Activated CD4-positive, alpha-beta T cell treated with anti-CD3 and anti-CD28 coated beads for 24 hours (primary cell): ENCODE measurements around the gene LIG1.

Source experiments
- DNase-seq, 2 donors: peaks; one replicate each; pipeline ENCODE4 v3.0.0-alpha.2; 2020; ENCODE audit warnings: low read depth in 2 of 2

The LIG1 gene

GRCh38 chr19:48169939-48170803 lies at the start of gene LIG1, which contains the start of gene ZSWIM9:
LIG1 (minus strand) TSS chr19:48170344; CDS start chr19:48165566, 4,778 bp downstream.
ZSWIM9 (plus strand) TSS chr19:48170680; CDS start chr19:48171803, 1,123 bp downstream.
- DNase-seq = peak; percentile 84 to 88

- DNase-seq = no peak
Observed at GRCh38 chr19:48218997-48219396, 48.9 kb upstream of the LIG1 start.

GRCh38 chr19:48216933-48217332 lies 46.8 kb upstream of the LIG1 start:
- no peak for DNase-seq

DNA sequence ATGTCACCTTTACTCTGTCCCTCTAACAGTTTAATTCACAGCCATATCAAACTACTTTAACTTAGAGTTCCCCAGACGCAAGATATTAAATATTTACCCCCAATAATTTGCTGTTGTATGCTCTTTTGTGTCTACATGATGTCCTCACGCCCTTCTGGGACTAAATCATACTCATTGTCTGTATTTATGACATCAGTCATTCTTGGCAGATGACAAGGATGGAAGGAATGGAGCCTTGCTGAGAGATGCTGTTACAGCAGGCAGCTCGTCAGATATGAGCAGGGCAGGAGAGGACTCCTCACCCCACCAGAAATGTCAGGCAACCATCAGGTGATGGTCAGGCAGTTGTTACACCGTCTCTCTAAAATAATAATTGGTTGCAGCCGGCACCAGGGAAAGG lies 43.8 kb upstream of the LIG1 start:
- DNase-seq = no peak

DNA sequence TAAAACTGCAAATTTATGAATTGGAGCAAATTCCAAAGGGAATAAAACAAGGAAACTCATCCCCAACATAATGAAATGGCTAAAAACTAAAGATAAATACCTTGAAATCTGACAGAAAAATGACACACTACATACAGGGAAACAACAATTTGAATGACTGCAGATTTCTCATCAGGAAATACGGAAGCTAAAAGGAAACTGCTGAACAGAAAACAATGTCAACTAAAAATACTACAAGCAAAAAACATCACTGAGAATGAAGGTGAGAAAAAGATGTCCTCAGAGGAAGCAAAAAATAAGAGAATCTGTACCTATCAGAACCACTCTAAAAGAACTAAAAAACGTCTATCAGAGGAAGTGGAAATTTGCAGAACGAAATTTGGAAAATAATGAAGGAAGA lies 39.9 kb upstream of the LIG1 start:
- DNase-seq = no peak

- DNase-seq = no peak
Observed at GRCh38 chr19:48206397-48207093, 36.4 kb upstream of the LIG1 start.

GRCh38 chr19:48203794-48204628 lies 33.9 kb upstream of the LIG1 start:
- DNase-seq = peak; percentile 85 to 87

DNA sequence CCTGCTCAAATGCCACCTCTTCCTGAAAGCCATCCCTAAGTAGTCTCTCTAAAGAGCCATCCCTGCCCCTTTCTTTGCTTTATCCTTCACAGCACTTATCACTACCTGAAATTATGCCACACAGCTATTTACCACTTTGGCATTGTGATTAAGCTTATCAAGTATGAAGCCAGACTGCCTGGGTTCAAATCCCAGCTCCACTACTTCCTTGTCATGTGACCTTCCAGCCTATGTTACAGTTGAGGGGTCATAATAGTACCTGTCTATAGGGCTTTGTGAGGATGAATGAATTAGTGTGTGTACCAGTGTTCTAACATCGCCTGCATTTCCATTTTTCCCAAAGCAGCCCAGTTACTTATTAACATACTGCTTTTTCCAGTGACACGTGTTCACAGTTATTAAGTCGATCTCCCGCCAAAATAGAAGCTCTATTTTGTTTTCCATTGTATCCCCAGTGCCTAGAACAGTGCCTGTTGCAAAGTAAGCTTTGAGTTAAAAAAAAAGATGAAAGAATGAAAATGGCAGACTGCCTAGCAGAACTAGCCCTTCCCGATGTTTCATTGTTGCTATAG lies 33.2 kb upstream of the LIG1 start:
- no peak for DNase-seq

- DNase-seq = no peak
Observed at GRCh38 chr19:48196933-48197665, 27.0 kb upstream of the LIG1 start.

- no peak for DNase-seq
Observed at GRCh38 chr19:48196321-48196763, 26.2 kb upstream of the LIG1 start.

- DNase-seq = no peak
Observed at GRCh38 chr19:48194844-48195830, 25.0 kb upstream of the LIG1 start.

DNA sequence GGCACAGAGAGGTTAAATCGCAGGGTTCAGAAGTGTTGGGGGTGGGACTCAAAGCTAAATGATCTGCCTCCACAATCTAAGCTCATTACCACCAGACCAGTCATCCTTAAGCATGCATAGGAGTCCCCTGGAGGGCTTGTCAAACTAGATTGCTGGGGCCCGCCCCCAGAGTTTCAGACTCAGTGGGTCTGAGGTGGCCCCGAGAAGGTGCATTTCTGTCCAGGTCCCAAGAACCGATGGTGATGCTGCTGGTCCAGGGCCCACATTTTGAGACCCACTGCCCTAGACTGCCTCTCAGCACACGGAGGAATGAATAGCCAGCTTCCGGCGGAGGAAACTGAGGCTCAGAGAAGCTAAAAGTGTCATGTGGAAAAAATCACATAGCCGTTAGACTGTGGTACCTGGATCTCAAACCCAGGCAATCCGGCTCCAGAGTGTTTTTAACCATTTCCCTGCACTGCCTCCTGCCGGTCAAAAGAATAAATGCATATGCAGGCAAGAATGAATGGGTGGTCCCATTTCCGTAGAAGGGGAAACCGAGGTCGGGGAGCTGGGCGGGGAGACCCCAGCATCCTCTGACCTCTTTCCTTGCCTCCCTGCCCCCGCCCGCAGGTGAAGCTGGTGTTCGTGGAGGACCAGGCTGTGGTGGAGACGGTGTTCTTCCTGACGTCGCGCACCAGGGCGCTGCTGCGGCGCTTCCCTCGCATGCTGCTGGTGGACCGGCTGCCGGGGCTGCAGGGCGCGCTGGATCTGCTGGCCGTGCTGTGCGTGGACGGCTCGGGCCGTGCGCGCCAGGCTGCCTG lies 24.1 kb upstream of the LIG1 start:
- peak in 1 of 2 donors; percentile 13 for DNase-seq

- DNase-seq = no peak
Observed at GRCh38 chr19:48192750-48193149, 22.6 kb upstream of the LIG1 start.

DNA sequence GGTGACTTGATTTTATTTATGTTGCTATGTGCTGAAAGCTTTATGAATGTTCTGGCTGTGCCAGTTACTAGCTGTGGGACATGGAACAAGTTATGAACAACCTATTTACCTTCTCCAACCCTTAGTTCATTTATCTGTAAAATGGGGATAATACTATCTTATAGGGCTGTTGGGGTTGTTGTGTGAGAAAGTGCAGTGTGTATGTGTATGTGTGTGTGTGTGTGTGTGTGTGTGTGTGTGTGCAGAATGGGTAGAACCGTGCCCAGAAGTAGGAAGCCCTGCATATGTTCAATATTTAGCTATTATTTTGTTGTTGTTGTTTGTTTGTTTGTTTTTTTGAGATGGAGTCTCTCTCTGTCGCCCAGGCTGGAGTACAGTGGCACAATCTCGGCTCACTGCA lies 20.7 kb upstream of the LIG1 start:
- no peak for DNase-seq

GRCh38 chr19:48190288-48190884 lies 20.2 kb upstream of the LIG1 start:
- peak in 1 of 2 donors; percentile 47 for DNase-seq

DNA sequence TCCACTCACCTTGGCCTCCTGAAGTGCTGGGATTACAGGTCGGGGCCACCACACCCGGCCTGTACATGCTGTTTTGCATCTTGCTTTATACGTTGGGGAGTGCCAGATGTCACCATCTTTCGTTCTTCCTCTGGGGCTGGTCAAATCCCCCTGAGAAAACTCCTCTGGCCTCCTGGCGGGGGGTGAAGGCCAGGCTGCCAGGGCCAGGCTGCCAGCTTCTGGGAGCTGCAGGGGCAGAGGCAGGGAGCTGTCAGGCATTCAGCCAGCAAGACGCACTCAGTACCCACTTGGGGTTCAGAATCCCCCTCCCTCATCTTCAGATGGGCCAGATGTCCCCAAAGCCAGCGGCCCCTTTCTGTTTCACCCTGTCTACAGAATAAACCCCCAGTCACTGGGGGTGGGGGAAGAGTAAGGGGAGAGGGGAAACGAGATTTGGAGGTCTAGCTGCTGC lies 16.4 kb upstream of the LIG1 start:
- no peak for DNase-seq

DNA sequence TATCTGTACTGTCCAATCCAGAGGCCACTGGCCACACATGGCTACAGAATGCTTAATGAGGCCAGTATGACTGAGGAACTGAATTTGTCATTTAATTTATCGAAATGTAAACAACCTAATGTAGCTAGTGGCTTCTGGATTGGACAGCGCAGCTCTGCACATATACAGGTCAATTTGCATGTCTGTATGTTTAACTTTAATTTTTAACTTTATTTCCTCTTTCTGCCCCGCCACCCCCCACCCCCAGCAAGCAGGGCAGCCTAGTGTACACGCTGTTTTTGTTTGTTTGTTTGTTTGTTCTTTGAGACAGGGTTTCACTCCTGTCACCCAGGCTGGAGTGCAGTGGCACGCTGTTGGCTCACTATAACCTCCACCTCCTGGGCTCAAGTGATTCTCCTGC lies 15.9 kb upstream of the LIG1 start:
- no peak for DNase-seq

DNA sequence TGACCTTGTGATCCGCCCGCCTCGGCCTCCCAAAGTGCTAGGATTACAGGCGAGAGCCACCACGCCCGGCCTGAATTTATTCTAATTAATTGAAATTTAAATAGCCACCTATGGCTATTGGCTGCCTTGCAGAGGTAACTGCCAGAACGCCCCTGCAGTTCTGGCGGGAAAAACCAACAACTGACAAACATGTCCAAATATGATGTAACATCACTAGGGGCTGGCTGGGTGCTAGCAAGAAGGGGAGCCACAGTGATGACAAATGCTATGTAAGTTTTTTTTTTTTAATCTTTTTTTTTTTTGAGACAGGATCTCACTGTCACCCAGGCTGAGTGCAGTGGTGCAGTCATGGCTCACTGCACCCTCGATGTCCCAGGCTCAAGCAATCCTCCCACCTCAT lies 13.2 kb upstream of the LIG1 start:
- no peak for DNase-seq
